Measurements from ENCODE around the gene PSMA7. TPM values are rescaled to one million over a fixed set of nuclear protein-coding genes. Genes with fewer than 3 reads are reported as not detected.
A peak's percentile ranks its signal among the peaks of the same experiment; 100 is the strongest.

Gene PSMA7
- total RNA-seq, 1 donor from 2014 or later, result 301 TPM

GRCh38 chr20:62138204-62138543, 5.0 kb downstream of the PSMA7 start:
- no peak for DNase-seq (ENCODE audit: low spot score in 2 of 2)
- Histone ChIP-seq H3K9me3 (no peaks in the 10 kb centered on the region), H3K27ac (no peak overlapping the region), H3K4me1 (peaks cover 9 to 19% of the 10 kb centered on the region in 2 donors), H3K36me3 (peaks cover 40 to 70% of the 10 kb centered on the region in 2 donors), H3K4me3 (no peak overlapping the region), H3K27me3 (no peaks in the 10 kb centered on the region)
- intact Hi-C loops (cut with DNase I), result no loop called here
- no peak for TF ChIP-seq CTCF (IDR thresholded peaks at IDR 0.05)

GRCh38 chr20:62137478-62138203, 5.6 kb downstream of the PSMA7 start:
- intact Hi-C loops (cut with DNase I), result loop anchor here (2.0 kb wide), 1 partner anchor 127 kb away; no protein-coding TSS in a partner anchor
- Histone ChIP-seq H3K4me3 (no peak overlapping the region), H3K27me3 (no peaks in the 10 kb centered on the region), H3K27ac (no peak overlapping the region), H3K9me3 (no peaks in the 10 kb centered on the region), H3K36me3 (peaks cover 40 to 76% of the 10 kb centered on the region in 2 donors), H3K4me1 (peaks cover 9 to 19% of the 10 kb centered on the region in 2 donors)
- TF ChIP-seq CTCF (IDR thresholded peaks at IDR 0.05), result no peak
- no peak for DNase-seq (ENCODE audit: low spot score in 2 of 2)

GRCh38 chr20:62137092-62137384, 6.2 kb downstream of the PSMA7 start:
- Histone ChIP-seq H3K27me3 (no peaks in the 10 kb centered on the region), H3K27ac (no peak overlapping the region), H3K36me3 (peaks cover 40 to 82% of the 10 kb centered on the region in 2 donors), H3K9me3 (no peaks in the 10 kb centered on the region), H3K4me3 (no peak overlapping the region), H3K4me1 (peaks cover 6 to 18% of the 10 kb centered on the region in 2 donors)
- no peak for TF ChIP-seq CTCF (IDR thresholded peaks at IDR 0.05)
- DNase-seq (ENCODE audit: low spot score in 2 of 2), result no peak
- intact Hi-C loops (cut with DNase I), result loop anchor here (2.0 kb wide), 1 partner anchor 126 kb away; no protein-coding TSS in a partner anchor

- Histone ChIP-seq H3K9me3 (no peaks in the 10 kb centered on the region), H3K36me3 (peaks cover 44 to 87% of the 10 kb centered on the region in 2 donors), H3K27me3 (no peaks in the 10 kb centered on the region), H3K4me1 (peaks cover under 1 to 13% of the 10 kb centered on the region in 2 donors), H3K4me3 (no peak overlapping the region), H3K27ac (peak overlapping the region in 1 of 2 donors; percentile 33)
- TF ChIP-seq CTCF (IDR thresholded peaks at IDR 0.05), result peak; percentile 53 to 77 (median 65)
- peak in 1 of 2 donors; percentile 84 for DNase-seq (ENCODE audit: low spot score in 2 of 2)
- intact Hi-C loops (cut with DNase I), result loop anchor here (2.0 kb wide), 1 partner anchor 126 kb away; no protein-coding TSS in a partner anchor
Observed at GRCh38 chr20:62136283-62137091, 6.7 kb downstream of the PSMA7 start.

- Histone ChIP-seq H3K4me3 (no peak overlapping the region), H3K27ac (peak overlapping the region in 1 of 2 donors; percentile 13), H3K27me3 (no peaks in the 10 kb centered on the region), H3K4me1 (peaks cover 0 to 6% of the 10 kb centered on the region in 2 donors), H3K36me3 (peaks cover 52 to 95% of the 10 kb centered on the region in 2 donors), H3K9me3 (no peaks in the 10 kb centered on the region)
- no peak for TF ChIP-seq CTCF (IDR thresholded peaks at IDR 0.05)
- intact Hi-C loops (cut with DNase I), result loop anchor here (2.0 kb wide), 1 partner anchor 125 kb away; no protein-coding TSS in a partner anchor
- no peak for DNase-seq (ENCODE audit: low spot score in 2 of 2)
Observed at GRCh38 chr20:62135573-62136266, 7.5 kb downstream of the PSMA7 start.

Measured in ascending aorta (tissue), 2 donors.